ENCODE data around the gene FYN.

Gene FYN

GRCh38 chr6:111618407-111618806 is 254.8 kb downstream of the FYN start:
- no peak for DNase-seq

DNA sequence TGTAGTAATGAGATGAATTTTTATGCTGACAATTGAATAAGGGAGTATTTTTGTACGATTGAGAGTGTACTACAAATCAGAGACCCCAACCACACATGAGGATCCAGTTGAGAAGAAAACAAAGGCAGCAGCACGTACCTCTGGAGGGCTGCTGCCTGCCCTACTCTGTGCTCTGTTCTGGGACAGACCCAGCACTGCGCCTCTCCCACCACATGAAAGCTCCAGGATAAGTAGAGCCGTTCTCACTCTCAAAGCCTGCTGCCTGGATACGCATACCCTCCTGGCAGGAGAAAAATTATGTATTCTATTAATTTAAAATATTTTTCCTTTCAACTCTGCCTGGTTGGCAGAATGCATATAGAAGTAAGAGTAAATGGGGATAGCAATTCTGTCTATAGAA is 256.1 kb downstream of the FYN start:
- DNase-seq, result no peak

DNA sequence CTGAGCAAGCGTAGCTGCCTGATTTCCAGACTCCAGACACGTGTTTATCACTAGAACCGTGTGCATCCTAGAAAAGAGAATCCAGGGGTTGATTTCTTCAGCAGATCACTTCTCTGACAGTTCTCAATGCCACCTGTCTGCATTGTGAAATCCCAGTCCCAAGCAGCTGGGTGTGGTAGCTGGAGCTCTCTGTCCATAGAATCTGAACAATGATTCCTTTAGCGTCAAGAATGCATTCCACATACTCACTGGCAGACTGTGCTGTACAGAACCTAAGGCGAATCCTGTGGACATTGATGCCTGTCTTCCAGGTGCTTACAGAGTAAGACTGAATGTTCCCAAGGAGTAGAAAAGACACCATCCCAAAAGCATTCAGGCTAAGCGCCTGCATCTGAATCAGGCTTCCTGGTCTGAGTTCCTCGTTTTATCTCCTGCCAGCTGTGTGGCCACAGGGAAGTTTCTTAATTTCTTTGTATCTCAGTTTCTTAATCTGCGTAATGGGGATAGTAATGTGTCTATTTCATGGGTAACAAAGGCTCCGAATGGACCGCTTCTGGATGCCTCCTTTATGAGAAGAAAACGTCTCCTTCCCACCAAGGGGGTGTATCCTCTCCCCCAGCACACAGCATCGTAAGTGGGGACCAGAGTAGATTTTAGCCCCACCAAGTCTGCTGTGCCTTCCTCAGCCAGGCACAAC is 257.2 kb downstream of the FYN start:
- no peak for DNase-seq

DNA sequence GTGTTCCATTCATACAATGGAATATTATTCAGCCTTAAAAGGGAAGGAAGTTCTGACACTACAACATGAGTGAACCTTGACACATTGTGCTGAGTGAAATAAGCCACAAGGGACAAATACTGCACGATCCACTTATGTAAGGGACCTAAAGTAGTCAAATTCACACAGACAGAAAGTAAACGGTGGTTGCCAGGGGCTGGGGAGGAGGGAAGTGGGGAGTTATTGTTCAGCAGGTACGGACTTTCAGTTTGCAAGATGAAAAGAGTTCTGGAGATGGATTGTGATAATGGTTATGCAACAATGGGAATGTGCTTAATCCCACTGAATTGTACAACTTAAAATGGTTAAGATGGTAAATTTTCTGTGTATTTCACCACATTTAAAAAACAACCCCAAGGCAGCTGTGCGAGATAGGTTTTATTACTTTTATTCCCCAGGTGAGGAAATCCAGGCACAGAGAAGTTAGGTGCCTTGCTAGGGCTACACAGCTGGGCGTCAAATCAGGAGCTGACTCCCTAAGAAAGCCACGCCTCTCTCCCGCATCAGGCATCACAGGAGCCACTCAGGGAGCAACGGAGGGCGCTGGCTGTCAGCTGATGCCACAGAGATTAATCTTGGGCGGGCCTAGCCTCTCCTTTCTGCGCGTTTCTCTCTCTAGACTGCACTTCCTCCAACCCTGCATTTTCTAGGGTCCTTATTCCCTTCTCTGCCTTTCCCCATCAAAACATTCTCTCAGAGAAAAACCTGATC is 258.2 kb downstream of the FYN start:
- DNase-seq, result no peak

GRCh38 chr6:111612379-111612778 is 260.9 kb downstream of the FYN start:
- no peak for DNase-seq

DNA sequence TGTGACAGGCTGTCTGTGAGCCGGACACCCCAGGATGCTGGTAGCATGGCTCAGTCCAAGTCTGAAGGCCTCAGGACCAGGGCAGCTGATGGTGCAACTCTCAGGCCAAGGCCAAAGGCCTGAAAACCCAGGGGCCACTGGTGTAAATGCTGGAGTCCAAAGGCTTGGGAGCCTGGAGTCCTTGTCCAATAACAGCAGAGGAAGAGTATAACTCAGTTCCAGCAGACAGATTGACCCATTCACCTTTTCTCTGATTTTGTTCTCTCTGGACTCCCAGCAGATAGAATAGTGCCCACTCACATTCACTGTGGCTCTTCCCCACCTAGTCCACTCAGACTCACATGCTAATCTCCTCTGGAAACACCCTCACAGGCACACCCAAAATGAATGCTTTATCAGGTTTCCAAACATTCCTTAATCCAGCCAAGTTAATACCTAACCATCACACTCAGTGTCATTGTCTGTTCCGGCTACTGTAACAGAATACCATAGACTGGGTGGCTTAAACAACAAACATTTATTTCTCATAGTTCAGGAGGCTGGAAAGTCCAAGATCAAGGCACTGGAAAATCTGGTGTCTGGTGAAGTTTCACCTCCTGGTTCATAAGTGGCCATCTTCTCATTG is 262.6 kb downstream of the FYN start:
- no peak for DNase-seq

All from activated CD4-positive, alpha-beta T cell treated with anti-CD3 and anti-CD28 coated beads, Interleukin-2, Interleukin-6, amounts not matched to agents 100 ng/mL and 50 ng/mL, durations not matched to agents 16 hours and 8 hours (primary cell).